HL-60 (cell line): ENCODE measurements around the gene EEPD1.

Experiments
- DNase-seq, 2 experiments: peaks; one replicate each; pipeline ENCODE4 v3.0.0-alpha.2; 2010 to 2020; ENCODE audit warnings: low read depth in 1 of 2, low spot score in 1 of 2
- H3K27ac ChIP-seq: fragments of 250-450 bp; sonication (Bioruptor Pico); replicated peaks from 2 replicates; pipeline ENCODE4 v1.5.1; 2020; ENCODE audit warnings: mild to moderate bottlenecking, moderate library complexity
- H3K27me3 ChIP-seq: fragments of 250-450 bp; sonication (Bioruptor Pico); 2 replicates; pipeline ENCODE4 v1.5.1; 2021; ENCODE audit warnings: mild to moderate bottlenecking, moderate library complexity; ENCODE audit not compliant: insufficient read depth, poor library complexity, severe bottlenecking
- H3K4me3 ChIP-seq: replicated peaks from 2 replicates; pipeline ENCODE4 v1.5.1; 2011; ENCODE audit warnings: mild to moderate bottlenecking, control low read depth, low read length; ENCODE audit not compliant: insufficient read depth
- GABPA ChIP-seq: IDR thresholded peaks from 2 replicates; pipeline ENCODE4 v1.6.1; 2012; ENCODE audit warnings: low read depth
- POLR2AphosphoS5 ChIP-seq: IDR thresholded peaks from 2 replicates; pipeline ENCODE4 v1.6.1; 2012; ENCODE audit warnings: low read depth
- SPI1 ChIP-seq: IDR thresholded peaks from 2 replicates; pipeline ENCODE4 v1.6.1; 2012; ENCODE audit warnings: low read depth, mild to moderate bottlenecking, borderline replicate concordance
- TF ChIP-seq, protein P1 (sequence below): IDR thresholded peaks from one replicate; pipeline ENCODE4 v1.5.1; 2011; ENCODE audit warnings: low read length, control low read depth, inconsistent platforms; ENCODE audit not compliant: insufficient read depth
- TF ChIP-seq, protein P2 (sequence below): IDR thresholded peaks from 2 replicates; pipeline ENCODE4 v1.6.1; 2012; ENCODE audit warnings: low read depth; ENCODE audit not compliant: insufficient replicate concordance

Gene EEPD1

DNA sequence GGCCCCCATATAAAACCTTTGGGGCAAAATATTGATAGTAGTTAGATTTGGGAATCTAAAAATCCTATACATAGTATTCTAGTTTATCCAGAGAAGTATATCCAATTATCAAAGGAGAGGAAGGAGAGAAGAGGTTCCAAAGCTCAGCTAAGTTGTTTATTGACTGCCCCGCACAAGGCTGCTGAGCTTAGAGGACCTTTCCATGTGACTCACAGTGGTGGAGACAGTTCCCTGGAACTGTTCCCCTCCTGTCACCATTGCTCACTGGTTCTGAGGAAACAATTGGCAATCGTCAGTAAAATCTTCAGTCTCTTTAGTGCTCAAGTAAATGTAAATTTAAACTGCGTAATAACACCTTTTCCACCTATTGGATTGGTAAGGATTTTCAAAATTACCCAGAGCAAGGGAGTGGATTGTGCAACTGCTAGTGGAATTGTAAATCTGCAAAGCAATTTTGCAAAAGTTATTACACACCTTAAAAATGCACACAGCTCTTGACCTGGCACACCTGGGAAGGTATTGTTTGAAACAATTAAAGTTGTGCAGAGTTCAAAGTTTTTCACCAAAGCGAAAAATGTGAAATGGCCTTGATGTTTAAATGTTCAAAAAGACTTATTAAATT, 63.1 kb downstream of the EEPD1 start:
- H3K27me3 ChIP-seq: no peaks in the 10 kb centered on the region
- H3K4me3 ChIP-seq: no peak overlapping the region
- no peak for DNase-seq
- TF ChIP-seq, protein P1, sequence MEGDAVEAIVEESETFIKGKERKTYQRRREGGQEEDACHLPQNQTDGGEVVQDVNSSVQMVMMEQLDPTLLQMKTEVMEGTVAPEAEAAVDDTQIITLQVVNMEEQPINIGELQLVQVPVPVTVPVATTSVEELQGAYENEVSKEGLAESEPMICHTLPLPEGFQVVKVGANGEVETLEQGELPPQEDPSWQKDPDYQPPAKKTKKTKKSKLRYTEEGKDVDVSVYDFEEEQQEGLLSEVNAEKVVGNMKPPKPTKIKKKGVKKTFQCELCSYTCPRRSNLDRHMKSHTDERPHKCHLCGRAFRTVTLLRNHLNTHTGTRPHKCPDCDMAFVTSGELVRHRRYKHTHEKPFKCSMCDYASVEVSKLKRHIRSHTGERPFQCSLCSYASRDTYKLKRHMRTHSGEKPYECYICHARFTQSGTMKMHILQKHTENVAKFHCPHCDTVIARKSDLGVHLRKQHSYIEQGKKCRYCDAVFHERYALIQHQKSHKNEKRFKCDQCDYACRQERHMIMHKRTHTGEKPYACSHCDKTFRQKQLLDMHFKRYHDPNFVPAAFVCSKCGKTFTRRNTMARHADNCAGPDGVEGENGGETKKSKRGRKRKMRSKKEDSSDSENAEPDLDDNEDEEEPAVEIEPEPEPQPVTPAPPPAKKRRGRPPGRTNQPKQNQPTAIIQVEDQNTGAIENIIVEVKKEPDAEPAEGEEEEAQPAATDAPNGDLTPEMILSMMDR: no peak
- TF ChIP-seq POLR2AphosphoS5: no peak
- TF ChIP-seq, protein P2, sequence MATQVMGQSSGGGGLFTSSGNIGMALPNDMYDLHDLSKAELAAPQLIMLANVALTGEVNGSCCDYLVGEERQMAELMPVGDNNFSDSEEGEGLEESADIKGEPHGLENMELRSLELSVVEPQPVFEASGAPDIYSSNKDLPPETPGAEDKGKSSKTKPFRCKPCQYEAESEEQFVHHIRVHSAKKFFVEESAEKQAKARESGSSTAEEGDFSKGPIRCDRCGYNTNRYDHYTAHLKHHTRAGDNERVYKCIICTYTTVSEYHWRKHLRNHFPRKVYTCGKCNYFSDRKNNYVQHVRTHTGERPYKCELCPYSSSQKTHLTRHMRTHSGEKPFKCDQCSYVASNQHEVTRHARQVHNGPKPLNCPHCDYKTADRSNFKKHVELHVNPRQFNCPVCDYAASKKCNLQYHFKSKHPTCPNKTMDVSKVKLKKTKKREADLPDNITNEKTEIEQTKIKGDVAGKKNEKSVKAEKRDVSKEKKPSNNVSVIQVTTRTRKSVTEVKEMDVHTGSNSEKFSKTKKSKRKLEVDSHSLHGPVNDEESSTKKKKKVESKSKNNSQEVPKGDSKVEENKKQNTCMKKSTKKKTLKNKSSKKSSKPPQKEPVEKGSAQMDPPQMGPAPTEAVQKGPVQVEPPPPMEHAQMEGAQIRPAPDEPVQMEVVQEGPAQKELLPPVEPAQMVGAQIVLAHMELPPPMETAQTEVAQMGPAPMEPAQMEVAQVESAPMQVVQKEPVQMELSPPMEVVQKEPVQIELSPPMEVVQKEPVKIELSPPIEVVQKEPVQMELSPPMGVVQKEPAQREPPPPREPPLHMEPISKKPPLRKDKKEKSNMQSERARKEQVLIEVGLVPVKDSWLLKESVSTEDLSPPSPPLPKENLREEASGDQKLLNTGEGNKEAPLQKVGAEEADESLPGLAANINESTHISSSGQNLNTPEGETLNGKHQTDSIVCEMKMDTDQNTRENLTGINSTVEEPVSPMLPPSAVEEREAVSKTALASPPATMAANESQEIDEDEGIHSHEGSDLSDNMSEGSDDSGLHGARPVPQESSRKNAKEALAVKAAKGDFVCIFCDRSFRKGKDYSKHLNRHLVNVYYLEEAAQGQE: no peak
- no peak overlapping the region for H3K27ac ChIP-seq

DNA sequence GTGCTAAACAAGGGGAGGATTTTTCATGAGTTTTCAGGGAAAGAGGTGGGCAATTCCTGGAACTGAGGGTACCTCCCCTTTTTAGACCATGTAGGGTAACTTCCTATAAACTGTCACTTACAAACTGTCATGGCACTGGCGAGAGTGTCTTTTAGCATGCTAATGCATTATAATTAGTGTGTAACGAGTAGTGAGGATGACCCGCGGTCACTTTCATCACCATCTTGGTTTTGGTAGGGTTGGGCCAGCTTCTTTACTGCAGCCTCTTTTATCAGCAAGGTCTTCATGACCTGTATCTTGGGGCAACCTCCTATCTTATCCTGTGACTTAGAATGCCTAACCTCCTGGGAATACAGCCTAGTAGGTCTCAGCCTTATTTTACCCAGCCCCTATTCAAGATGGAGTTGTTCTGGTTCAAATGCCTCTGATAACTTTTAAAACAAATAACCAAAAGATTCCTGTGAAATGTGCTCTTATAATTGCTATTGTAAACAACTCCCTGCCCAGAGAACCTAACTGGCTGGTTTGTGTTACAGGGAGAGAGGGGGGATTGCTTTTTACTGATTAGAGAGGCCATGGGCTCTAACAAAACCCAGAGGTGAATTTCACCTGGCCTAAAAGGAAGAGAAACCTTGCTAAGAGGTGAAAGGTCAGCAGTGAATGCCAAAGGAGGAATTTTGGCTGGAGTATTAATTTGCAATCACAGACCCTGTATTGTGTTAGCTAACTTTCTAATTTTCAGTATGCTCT, 64.3 kb downstream of the EEPD1 start:
- Histone ChIP-seq H3K27ac (no peak overlapping the region), H3K4me3 (no peak overlapping the region), H3K27me3 (no peaks in the 10 kb centered on the region)
- no peak for TF ChIP-seq SPI1
- TF ChIP-seq, protein P2: no peak
- TF ChIP-seq POLR2AphosphoS5: no peak
- TF ChIP-seq, protein P1: no peak
- no peak for TF ChIP-seq GABPA
- no peak for DNase-seq

DNA sequence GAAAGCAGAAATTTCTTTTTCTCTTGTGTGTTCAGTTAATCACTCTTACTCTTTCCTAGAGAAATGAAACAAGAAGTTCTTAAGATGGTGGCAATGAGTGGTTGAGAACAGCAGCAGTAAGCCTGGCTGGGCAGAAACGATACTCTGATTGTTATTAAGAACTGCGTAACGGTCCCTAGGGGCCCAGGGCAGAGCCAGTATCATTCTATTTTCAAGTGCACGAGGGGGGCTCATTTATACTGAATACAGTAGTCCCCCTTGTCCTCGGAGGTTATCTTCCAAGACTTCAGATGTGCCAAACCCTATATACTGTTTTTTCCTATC, 64.9 kb downstream of the EEPD1 start:
- Histone ChIP-seq H3K27ac (no peak overlapping the region), H3K27me3 (no peaks in the 10 kb centered on the region), H3K4me3 (no peak overlapping the region)
- TF ChIP-seq, protein P1: no peak
- TF ChIP-seq SPI1: no peak
- TF ChIP-seq, protein P2: no peak
- no peak for DNase-seq
